GM21390 (cell line): ENCODE results near the gene GTF2H2.
"Not testable (repeated sequence)": the region's sequence is repeated elsewhere in the genome, so short reads cannot be mapped to it uniquely, and the experiment has no call there.

Source experiments
- ATAC-seq: cut with Tn5 transposase; IDR thresholded peaks from one replicate; pipeline ENCODE4 v1.9.1; 2021; ENCODE audit not compliant: unreplicated experiment

Gene GTF2H2

GRCh38 chr5:71013575-71013974, 53.9 kb downstream of the GTF2H2 start:
- no peak for ATAC-seq

GRCh38 chr5:71011194-71011792, 56.2 kb downstream of the GTF2H2 start:
- no peak for ATAC-seq

- not testable (repeated sequence) for ATAC-seq
Observed at GRCh38 chr5:71006983-71007382, 60.5 kb downstream of the GTF2H2 start.
